GM19468 (cell line): ENCODE measurements around the gene MAP2K3.

Source experiments
- ATAC-seq: cut with Tn5 transposase; IDR thresholded peaks from one replicate; pipeline ENCODE4 v1.9.1; 2021; ENCODE audit warnings: mild to moderate bottlenecking, moderate library complexity, moderate number of reproducible peaks; ENCODE audit not compliant: unreplicated experiment; ENCODE audit errors: extremely low read depth

Gene MAP2K3

GRCh38 chr17:21284319-21285163, at the start of gene MAP2K3:
Gene MAP2K3, plus strand, starts transcription at chr17:21284711. Its CDS starts 210 bp downstream, at chr17:21284921.
- peak; percentile 72 for ATAC-seq

GRCh38 chr17:21235921-21236320, 48.6 kb upstream of the MAP2K3 start:
- ATAC-seq: no peak

- ATAC-seq: no peak
Measured at GRCh38 chr17:21239680-21240368, 44.7 kb upstream of the MAP2K3 start.

- no peak for ATAC-seq
Measured at GRCh38 chr17:21240369-21241055, 44.0 kb upstream of the MAP2K3 start.

GRCh38 chr17:21241564-21241963, 42.9 kb upstream of the MAP2K3 start:
- ATAC-seq: no peak

- no peak for ATAC-seq
Measured at GRCh38 chr17:21242026-21242697, 42.3 kb upstream of the MAP2K3 start.

- no peak for ATAC-seq
Measured at GRCh38 chr17:21242780-21243515, 41.6 kb upstream of the MAP2K3 start.

GRCh38 chr17:21243516-21244303, 40.8 kb upstream of the MAP2K3 start:
- ATAC-seq: no peak

GRCh38 chr17:21245639-21246084, 38.8 kb upstream of the MAP2K3 start:
- ATAC-seq: no peak

GRCh38 chr17:21246698-21247097, 37.8 kb upstream of the MAP2K3 start:
- no peak for ATAC-seq

- ATAC-seq: no peak
Measured at GRCh38 chr17:21247552-21248258, 36.8 kb upstream of the MAP2K3 start.

- no peak for ATAC-seq
Measured at GRCh38 chr17:21248500-21248899, 36.0 kb upstream of the MAP2K3 start.

GRCh38 chr17:21249086-21249795, 35.3 kb upstream of the MAP2K3 start:
- no peak for ATAC-seq

GRCh38 chr17:21249920-21250703, 34.4 kb upstream of the MAP2K3 start:
- ATAC-seq: no peak

- ATAC-seq: no peak
Measured at GRCh38 chr17:21250854-21251253, 33.7 kb upstream of the MAP2K3 start.

GRCh38 chr17:21251337-21252010, 33.0 kb upstream of the MAP2K3 start:
- no peak for ATAC-seq
